ENCODE results near the gene CRADD.

CRADD gene

DNA sequence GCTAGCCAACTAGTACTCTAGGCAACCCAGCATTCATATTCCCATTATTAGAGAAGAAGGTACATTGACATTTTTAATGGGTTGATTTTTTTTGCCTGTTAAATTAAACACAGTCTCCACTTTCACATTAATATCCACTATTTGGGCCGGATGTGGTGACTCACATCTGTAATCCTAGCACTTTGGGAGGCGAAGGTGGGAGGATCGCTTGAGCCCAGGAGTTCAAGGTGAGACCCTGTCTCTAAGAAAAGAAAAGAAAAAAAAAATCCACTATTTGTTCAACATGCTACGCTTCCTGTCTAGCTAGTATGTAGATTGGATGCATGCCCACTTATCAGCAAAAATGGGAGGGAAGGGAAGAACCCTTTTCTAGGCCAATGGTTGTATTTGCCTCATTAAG lies 7.1 kb upstream of the CRADD start:
- in situ Hi-C loops (cut with MboI; ENCODE audit: low sequenced_read_pairs): no loop called here

DNA sequence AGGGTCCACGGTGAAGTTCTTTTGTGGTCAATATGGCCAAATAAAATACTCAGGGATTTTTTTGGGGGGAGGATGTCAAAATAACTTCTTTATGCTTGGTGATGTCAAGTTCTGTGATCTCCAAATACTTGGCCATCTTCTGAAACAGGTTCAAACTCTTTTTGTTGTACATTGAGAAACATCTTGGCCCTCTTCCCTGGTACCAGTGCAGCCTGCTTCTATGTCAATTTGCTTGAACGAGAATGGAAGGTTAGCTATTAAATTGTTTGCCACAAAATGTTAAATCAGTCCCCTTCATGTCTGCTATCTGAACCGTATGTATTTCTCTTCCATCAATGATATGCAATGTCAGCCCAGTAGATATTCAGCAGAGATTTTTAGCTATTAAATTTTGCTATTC lies 6.1 kb upstream of the CRADD start:
- in situ Hi-C loops (cut with MboI; ENCODE audit: low sequenced_read_pairs): no loop called here

- in situ Hi-C loops (cut with MboI; ENCODE audit: low sequenced_read_pairs): no loop called here
These were observed 4.1 kb upstream of the CRADD start for GRCh38 chr12:93673084-93673483.

GRCh38 chr12:93674386-93674785 lies 2.8 kb upstream of the CRADD start:
- in situ Hi-C loops (cut with MboI; ENCODE audit: low sequenced_read_pairs): no loop called here

DNA sequence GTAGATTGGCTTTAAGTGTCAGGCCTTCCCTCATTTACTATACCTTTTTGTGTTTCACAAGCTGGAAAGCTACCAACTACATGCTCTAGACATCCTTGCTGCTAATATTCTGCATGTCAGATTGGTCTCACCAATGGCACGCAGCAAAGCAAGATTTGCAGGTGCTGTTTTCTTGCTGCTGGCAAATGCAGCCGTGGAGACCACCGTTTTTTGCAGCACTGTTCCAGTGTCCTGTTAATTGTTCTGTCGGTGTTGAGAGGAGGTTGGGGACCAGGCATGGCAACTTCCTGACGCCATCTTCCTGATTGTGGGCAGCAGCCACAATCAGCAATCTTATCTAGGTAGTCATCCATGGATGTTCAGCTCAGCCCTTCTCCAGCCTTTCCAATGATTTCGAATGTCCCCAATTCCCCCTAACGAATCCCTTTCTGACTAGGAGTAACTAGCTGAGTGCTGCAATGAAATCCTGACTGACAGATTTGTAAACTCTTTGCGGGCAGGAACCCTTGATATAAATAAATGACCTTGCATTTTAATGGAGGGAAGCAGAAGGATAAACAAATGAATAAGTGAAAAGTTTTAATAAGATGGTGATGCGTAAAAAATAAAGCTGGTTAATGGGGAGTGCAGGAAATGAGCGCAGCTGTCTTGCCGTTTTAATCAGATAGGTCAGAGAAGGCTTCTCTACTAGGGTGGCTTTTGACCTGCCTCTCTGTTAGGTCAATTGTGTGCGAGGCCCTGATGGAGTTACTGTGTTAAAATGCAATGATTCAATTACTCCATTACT lies 574 bp upstream of the CRADD start:
- in situ Hi-C loops (cut with MboI; ENCODE audit: low sequenced_read_pairs): no loop called here

DNA sequence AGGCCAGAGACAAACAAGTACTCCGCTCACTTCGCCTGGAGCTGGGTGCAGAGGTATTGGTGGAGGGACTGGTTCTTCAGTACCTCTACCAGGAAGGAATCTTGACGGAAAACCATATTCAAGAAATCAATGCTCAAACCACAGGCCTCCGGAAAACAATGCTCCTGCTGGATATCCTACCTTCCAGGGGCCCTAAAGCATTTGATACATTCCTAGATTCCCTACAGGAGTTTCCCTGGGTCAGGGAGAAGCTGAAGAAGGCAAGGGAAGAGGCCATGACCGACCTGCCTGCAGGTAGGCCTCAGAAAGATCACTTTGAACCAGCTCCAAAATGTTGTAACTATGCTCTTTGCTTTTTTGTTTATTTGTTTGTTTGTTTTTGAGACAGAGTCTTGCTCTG lies 1.6 kb downstream of the CRADD start:
- in situ Hi-C loops (cut with MboI; ENCODE audit: low sequenced_read_pairs): no loop called here

- in situ Hi-C loops (cut with MboI; ENCODE audit: low sequenced_read_pairs): no loop called here
These were observed 2.2 kb downstream of the CRADD start for GRCh38 chr12:93679308-93679925.

GRCh38 chr12:93680006-93680405 lies 2.8 kb downstream of the CRADD start:
- in situ Hi-C loops (cut with MboI; ENCODE audit: low sequenced_read_pairs): no loop called here

DNA sequence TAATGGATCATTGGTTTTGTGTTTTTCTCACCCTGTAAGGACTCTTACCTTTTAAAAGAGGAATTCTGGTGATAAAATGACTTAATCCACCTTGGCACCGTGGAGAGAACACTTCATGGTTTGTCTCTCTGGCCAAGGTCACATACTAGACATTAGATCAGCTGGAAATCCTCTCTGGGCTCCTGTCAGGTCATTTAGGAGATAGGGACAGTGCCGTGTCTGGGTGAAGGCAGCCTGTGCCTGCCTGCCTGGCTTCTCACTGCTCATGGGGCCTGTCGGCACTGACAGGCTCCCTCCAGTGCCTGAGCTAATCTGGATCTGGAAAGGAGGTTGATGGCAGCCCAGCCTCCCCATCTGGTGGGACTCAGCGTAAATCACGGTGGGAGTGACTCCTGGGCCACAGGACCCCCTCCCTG lies 5.7 kb downstream of the CRADD start:
- in situ Hi-C loops (cut with MboI; ENCODE audit: low sequenced_read_pairs): no loop called here

DNA sequence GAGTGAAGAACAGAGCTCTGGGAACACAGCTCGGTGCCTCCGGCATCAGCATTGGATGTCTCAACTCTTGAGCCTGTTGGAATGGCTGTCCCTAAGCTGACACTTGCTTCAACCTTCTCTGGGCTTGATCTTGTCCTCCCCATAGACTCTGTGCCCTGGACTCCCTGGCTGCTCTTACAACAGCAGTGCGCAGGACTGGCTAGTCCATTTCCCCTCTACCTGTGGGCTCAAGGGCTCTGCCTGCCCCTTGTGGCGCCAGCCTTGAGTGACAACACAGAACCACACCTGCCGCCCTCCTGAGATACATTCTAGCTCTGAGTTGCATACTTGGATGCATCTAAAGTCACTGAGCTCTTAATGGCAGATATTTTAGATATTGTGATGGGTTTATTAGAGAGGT lies 6.2 kb downstream of the CRADD start:
- in situ Hi-C loops (cut with MboI; ENCODE audit: low sequenced_read_pairs): no loop called here

DNA sequence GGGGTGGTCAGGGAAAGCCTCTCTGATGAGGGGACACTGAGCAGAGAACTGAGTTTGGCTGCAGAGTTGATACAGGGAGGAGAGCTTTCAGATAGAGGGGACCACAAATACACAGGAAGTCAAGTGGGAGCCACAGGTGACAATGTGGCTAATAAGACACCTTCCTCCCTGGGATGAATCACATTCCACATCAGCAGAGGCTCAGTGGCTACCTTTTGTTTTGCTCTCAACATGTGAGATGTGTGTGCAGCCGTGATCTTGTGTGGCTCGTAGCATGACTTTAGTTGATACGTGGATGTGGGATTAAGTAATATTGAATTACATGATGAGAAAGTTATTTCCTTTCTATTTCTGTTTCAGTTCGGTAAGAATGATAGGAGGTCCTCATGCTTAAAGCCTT lies 7.5 kb downstream of the CRADD start:
- in situ Hi-C loops (cut with MboI; ENCODE audit: low sequenced_read_pairs): no loop called here

GRCh38 chr12:93686572-93687356 lies 9.6 kb downstream of the CRADD start:
- in situ Hi-C loops (cut with MboI; ENCODE audit: low sequenced_read_pairs): no loop called here

DNA sequence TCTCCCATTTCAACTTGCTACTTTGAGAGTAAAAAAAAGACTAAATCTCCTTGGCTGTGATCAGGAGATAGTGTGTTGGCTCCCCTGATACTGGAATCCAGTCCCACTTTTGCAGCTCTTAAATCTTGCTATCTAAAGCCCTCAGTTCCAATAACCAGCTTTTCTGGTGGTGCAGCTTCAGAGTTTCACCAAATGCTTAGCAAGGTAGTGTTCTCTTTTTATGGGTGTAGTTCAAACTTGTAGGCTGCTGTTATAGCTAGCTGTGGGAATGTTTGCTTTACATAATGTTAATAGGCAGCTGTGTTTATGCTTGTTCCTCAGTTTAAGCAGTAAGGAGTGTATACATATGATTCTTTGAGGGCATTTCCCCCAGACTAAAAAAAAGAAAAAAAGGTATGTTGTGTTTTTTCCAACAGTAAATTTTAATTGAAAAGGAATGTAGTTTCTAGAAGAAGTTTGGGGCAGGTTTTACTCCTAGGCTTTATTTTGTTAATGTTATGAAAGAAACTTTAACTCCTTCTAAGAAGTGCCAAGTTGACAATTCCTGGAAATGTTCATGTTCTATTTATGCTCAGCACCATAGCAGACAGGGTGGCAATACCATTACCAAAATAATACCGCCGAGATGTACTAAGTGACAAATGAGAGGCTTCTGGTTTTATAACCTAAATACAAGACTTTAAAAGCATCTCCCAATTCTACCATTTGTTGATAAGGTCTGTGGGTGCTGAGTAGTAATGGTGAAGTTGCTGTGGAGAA lies 12.1 kb downstream of the CRADD start:
- in situ Hi-C loops (cut with MboI; ENCODE audit: low sequenced_read_pairs): no loop called here

DNA sequence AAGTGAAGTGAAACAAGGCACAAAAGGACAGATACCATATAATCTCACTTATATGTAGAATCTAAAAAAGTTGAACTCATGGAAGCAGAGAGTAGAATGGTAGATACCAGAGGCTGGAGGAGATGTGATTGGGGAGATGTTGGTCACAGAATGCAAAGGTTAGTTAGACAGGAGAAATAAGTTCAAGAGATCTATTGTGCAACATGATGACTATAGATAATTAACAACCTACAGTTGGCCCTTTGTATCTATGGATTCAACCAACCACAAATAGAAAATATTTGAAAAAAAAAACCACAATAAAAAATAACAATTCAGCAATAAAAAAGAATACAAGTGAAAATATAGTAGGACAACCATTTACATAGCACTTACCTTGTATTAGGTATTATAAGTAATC lies 19.3 kb downstream of the CRADD start:
- in situ Hi-C loops (cut with MboI; ENCODE audit: low sequenced_read_pairs): no loop called here

DNA sequence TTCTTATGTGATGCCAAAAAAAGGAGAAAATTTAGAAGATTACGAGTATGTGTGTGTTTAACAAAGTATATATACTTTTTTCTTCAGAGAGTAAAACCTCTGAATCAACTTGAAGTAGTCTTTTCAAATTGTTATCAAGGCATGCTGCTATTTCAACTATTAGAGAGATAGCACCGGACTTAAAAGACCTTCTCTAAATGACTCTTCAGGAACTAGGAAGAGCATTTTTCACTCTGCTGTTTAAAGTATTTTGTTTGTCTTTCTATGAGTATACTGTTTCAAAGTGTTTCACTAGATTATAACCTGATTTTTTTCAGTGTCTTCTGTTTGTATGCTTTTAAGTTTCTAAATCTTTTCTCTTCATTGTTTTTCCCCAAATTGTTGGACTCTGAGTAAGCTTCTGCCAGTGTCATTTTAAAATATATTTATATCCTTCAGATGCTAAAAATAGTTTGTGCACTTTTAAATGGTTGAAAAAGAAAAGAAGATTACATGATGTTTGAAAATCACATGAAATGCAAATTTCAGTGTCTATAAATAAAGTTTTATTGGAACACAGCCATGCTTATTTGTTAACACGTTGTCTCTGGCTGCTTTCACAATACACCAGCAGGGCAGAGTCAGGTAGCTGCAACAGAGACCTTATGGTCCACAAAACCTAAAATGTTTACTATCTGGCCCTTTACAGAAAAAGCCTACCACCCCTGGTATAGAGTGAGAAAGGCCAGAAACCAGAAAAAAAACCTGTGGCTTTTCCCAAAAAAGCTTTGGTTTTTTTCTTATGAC lies 21.3 kb downstream of the CRADD start:
- in situ Hi-C loops (cut with MboI; ENCODE audit: low sequenced_read_pairs): no loop called here

- in situ Hi-C loops (cut with MboI; ENCODE audit: low sequenced_read_pairs): no loop called here
These were observed 22.3 kb downstream of the CRADD start for GRCh38 chr12:93699271-93700145.

GRCh38 chr12:93702707-93703315 lies 25.6 kb downstream of the CRADD start:
- in situ Hi-C loops (cut with MboI; ENCODE audit: low sequenced_read_pairs): no loop called here

DNA sequence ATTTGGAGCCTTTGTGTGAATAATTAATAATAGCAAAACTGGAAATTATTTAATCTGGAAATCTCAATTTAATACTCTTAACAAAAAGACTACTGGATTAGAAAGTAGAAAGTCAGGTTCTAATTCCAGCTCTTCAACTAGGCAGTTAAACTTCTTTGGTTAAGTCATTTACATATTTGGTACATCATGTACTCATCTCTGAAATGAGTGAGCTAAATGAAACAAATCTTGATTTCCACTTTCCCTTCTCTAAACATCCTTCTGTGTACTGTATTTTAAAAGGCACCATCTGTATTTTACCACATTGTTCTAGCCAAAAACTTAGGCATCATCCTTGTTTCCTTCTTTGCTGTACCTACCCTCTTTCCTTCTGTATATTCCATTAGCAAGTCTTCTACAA lies 26.9 kb downstream of the CRADD start:
- in situ Hi-C loops (cut with MboI; ENCODE audit: low sequenced_read_pairs): no loop called here

GRCh38 chr12:93704625-93705024 lies 27.4 kb downstream of the CRADD start:
- in situ Hi-C loops (cut with MboI; ENCODE audit: low sequenced_read_pairs): no loop called here
